BLaER1 treated with 17β-estradiol and CSF1 and Interleukin-3, amounts not matched to agents 10 nM and 100 nM (cell line): ENCODE data around the gene TRAPPC2B.
"Not testable (repeated sequence)": the region's sequence is repeated elsewhere in the genome, so short reads cannot be mapped to it uniquely, and the experiment has no call there.

ENCODE experiments used
- H3K27ac ChIP-seq, 11 experiments: shearing (Covaris generic); formaldehyde crosslinking; 2 replicates each; pipeline ENCODE4 v1.8.1; 2022
- H3K27me3 ChIP-seq, 11 experiments: shearing (Covaris generic); formaldehyde crosslinking; 2 replicates each; pipeline ENCODE4 v1.8.1; 2022
- H3K36me3 ChIP-seq, 11 experiments: shearing (Covaris generic); formaldehyde crosslinking; 2 replicates each; pipeline ENCODE4 v1.8.1; 2022
- H3K4me1 ChIP-seq, 10 experiments: shearing (Covaris generic); formaldehyde crosslinking; 2 replicates each; pipeline ENCODE4 v1.8.1; 2022
- H3K4me2 ChIP-seq, 11 experiments: shearing (Covaris generic); formaldehyde crosslinking; 2 replicates each; pipeline ENCODE4 v1.8.1; 2022
- H3K4me3 ChIP-seq, 10 experiments: shearing (Covaris generic); formaldehyde crosslinking; 2 replicates each; pipeline ENCODE4 v1.8.1; 2022
- H3K9ac ChIP-seq, 11 experiments: shearing (Covaris generic); formaldehyde crosslinking; 2 replicates each; pipeline ENCODE4 v1.8.1; 2022
- H3K9me3 ChIP-seq, 11 experiments: shearing (Covaris generic); formaldehyde crosslinking; replicated peaks in 1 of 11; 2 replicates each; pipeline ENCODE4 v1.8.1; 2022
- H4K20me1 ChIP-seq, 11 experiments: shearing (Covaris generic); formaldehyde crosslinking; 2 replicates each; pipeline ENCODE4 v1.8.1; 2022
- Cebpa-rat ChIP-seq, 11 experiments: shearing (Covaris generic); IDR thresholded peaks; 2 replicates each; pipeline ENCODE4 v1.8.1; 2022

TRAPPC2B gene

DNA sequence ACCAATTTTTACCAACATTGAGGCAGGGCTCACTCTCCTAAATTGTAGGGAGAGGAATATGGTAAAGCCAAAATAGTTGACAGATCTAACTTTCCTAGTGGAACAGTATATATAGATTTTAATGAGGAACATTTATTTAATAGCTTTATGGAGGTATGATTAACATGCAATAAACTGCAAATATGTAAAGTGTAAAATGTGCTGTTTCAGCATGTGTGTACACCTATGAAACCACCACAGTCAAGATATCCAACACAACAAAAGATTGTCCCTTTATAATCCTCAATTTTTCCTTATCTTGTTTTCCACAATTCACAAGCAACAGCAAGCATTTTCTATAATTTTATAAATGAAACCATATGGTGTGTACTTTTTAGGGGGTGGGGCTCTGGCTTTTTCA lies 4.1 kb upstream of the TRAPPC2B start:
- Histone ChIP-seq H3K9ac (no peak overlapping the region), H3K4me3 (no peak overlapping the region), H3K9me3 (no peaks in the 10 kb centered on the region), H3K4me2 (no peak overlapping the region), H4K20me1 (peaks cover 0 to 27% (median 0%) of the 10 kb centered on the region in 11 experiments; a peak in 6 of 22 replicates), H3K36me3 (peaks cover 49 to 59% (median 54%) of the 10 kb centered on the region in 11 experiments), H3K4me1 (peaks cover 6 to 11% (median 9%) of the 10 kb centered on the region in 10 experiments), H3K27me3 (no peaks in the 10 kb centered on the region), H3K27ac (no peak overlapping the region)
- no peak for TF ChIP-seq Cebpa-rat (IDR thresholded peaks at IDR 0.05)

DNA sequence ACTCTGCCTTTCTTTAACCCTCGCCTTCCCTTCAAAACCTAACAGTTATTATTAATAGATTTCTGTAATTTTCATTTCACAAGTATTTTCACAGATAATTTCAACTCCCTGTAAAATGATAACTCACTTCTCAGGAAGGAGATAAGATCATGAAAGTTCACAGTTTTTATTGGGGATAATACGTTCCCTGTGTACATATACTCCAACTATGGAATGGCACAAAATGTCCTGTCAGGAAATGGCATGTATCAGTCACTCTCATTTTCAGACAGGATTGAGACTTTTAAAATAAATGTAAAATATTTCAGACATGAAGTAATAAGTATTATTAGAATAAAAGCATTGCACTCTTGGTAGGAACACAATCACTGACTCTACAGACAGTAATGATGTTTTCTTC lies 932 bp upstream of the TRAPPC2B start:
- peak overlapping the region in 8 of 11 experiments; percentile 73 to 88 (median 83); a peak in 11 of 22 replicates for H3K9ac ChIP-seq
- peak overlapping the region; percentile 60 to 91 (median 78) for H3K4me2 ChIP-seq
- peaks cover 0 to 14% (median under 1%) of the 10 kb centered on the region in 11 experiments; a peak in 4 of 22 replicates for H4K20me1 ChIP-seq
- peaks cover 11 to 17% (median 15%) of the 10 kb centered on the region in 10 experiments for H3K4me1 ChIP-seq
- H3K4me3 ChIP-seq: peak overlapping the region; percentile 81 to 93 (median 85); a peak in 17 of 20 replicates
- no peaks in the 10 kb centered on the region for H3K27me3 ChIP-seq
- TF ChIP-seq Cebpa-rat (IDR thresholded peaks at IDR 0.05): no peak
- H3K9me3 ChIP-seq: no peaks in the 10 kb centered on the region
- H3K36me3 ChIP-seq: peaks cover 22 to 45% (median 29%) of the 10 kb centered on the region in 11 experiments
- peak overlapping the region; percentile 59 to 88 (median 76) for H3K27ac ChIP-seq

DNA sequence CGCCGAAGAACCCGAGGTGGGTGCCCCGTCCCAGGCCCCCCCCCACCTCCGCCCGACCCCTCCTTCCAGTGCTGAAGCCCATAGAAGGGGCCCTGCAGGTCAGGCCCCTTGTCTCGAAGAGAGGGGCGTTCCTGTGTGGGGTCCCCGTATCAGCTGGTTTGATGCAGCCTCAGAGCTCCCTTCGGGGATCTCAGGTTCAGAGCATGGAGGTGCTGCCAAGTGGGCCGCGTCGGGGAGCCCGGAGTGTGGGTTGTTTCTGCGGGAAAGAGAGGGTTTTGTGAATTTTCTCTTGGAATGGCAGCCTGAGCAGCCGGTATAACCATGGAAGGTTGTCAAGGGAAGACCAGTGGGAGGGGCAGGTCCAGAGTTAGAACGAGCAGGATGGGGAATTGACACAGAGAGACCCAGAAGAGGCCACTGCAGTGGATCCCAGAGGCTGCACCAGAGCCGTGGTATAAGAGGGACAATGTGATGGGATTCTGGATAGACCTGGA lies 384 bp downstream of the TRAPPC2B start:
- Histone ChIP-seq H3K4me3 (peak overlapping the region; percentile 81 to 93 (median 85)), H3K9ac (peak overlapping the region; percentile 78 to 96 (median 87)), H3K27me3 (no peaks in the 10 kb centered on the region), H3K4me2 (peak overlapping the region; percentile 89 to 98 (median 96)), H3K27ac (peak overlapping the region; percentile 67 to 88 (median 79)), H3K4me1 (peaks cover 11 to 17% (median 15%) of the 10 kb centered on the region in 10 experiments), H4K20me1 (peaks cover 0 to 19% (median 3%) of the 10 kb centered on the region in 11 experiments; a peak in 4 of 22 replicates), H3K9me3 (no peaks in the 10 kb centered on the region), H3K36me3 (peaks cover 14 to 45% (median 28%) of the 10 kb centered on the region in 11 experiments)
- TF ChIP-seq Cebpa-rat (IDR thresholded peaks at IDR 0.05): no peak

DNA sequence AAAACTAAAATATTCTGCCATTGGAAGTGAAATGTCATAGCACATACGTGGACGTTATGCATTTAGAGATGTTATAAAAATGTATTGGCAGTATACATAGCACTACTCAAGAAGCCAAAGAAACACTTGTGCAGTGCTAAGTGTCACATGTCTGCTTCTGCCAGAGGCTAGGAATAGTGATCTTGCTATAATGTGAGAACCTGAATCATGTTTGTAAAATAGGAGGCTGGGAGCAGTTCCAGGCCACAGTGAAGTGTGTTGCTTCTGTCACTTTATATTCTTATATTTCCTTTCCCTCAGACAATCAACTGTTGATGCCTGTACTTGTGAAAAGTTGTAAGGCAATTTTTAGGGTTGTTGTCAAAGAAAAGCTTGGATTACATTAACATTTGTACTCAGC lies 3.4 kb downstream of the TRAPPC2B start:
- Histone ChIP-seq H3K36me3 (peaks cover 11 to 55% (median 33%) of the 10 kb centered on the region in 11 experiments), H3K9me3 (peaks cover 0 to 10% (median 0%) of the 10 kb centered on the region in 11 experiments; a peak in 4 of 22 replicates), H4K20me1 (peaks cover 0 to 19% (median 3%) of the 10 kb centered on the region in 11 experiments; a peak in 4 of 22 replicates), H3K4me2 (no peak overlapping the region), H3K4me3 (no peak overlapping the region), H3K4me1 (peaks cover 11 to 17% (median 15%) of the 10 kb centered on the region in 10 experiments), H3K27me3 (no peaks in the 10 kb centered on the region), H3K27ac (no peak overlapping the region), H3K9ac (peak overlapping the region in 1 of 11 experiments; percentile 23; a peak in 1 of 22 replicates)
- TF ChIP-seq Cebpa-rat (IDR thresholded peaks at IDR 0.05): no peak

DNA sequence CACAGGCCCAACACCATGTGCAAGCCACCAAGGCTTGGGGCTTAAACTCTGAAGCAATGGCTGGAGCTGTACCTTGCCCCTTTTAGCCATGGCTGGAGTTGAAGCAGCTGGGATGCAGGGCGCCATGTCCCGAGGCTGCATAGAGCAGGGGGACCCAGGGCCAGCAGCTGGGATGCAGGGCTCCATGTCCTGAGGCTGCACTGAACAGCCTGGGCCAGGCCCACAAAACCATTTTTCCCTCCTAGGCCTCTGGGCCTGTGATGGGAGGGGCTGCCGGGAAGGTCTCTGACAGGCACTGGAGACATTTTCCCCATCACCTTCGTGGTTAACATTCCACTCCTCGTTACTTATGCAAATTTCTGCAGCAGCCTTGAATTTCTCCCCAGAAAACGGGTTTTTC lies 10.8 kb downstream of the TRAPPC2B start:
- Histone ChIP-seq H4K20me1 (no peaks in the 10 kb centered on the region), H3K27me3 (no peaks in the 10 kb centered on the region), H3K9me3 (peaks cover 62 to 84% (median 69%) of the 10 kb centered on the region in 11 experiments), H3K27ac (no peak overlapping the region), H3K4me2 (no peak overlapping the region), H3K4me1 (no peaks in the 10 kb centered on the region), H3K36me3 (peaks cover 80 to 93% (median 83%) of the 10 kb centered on the region in 11 experiments), H3K9ac (no peak overlapping the region), H3K4me3 (peak overlapping the region in 5 of 10 experiments; percentile 13 to 40 (median 23); a peak in 2 of 20 replicates)
- TF ChIP-seq Cebpa-rat (IDR thresholded peaks at IDR 0.05): no peak

DNA sequence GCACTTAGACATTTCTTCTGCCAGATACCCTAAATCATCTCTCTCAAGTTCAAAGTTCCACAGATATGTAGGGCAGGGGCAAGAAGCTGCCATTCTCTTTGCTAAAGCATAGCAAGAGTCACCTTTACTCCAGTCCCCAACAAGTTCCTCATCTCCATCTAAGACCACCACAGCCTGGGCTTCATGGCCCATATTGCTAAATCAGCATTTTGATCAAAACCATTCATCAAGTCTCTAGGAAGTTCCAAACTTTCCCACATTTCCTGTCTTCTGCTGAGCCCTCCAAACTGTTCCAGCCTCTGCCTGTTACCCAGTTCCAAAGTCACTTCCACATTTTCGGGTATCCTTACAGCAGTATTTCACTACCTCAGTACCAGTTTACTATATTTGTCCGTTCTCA lies 11.3 kb downstream of the TRAPPC2B start:
- H4K20me1 ChIP-seq, H3K4me1 ChIP-seq, H3K4me2 ChIP-seq, H3K27me3 ChIP-seq, H3K27ac ChIP-seq, H3K9ac ChIP-seq: not testable (repeated sequence)
- Histone ChIP-seq H3K4me3 (0 out of 20 replicates have a peak overlapping the region, but pooled peaks of 2 of the 10 experiments have one; percentile 13 to 36), H3K36me3 (peaks cover 82 to 96% (median 85%) of the 10 kb centered on the region in 11 experiments), H3K9me3 (peaks cover 62 to 89% (median 73%) of the 10 kb centered on the region in 11 experiments)

DNA sequence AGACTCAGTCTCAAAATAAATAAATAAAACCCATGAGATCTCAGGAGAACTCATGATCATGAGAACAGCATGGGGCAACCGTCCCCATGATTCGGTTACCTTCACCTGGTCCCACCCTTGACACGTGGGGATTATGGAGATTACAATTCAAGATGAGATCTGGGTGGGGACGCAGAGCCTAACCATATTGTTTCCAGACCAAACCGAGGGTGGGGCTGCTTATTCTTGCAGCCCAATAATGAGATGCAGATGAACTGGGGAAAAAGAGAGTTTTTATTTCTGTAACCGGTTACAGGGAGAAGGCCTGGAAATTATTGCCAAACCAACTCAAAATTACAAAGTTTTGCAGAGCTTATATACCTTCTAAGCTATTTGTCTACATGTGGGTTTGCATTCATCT lies 12.8 kb downstream of the TRAPPC2B start:
- H3K4me1 ChIP-seq: no peaks in the 10 kb centered on the region
- H3K9me3 ChIP-seq: peaks cover 62 to 90% (median 75%) of the 10 kb centered on the region in 11 experiments
- H3K4me2 ChIP-seq: no peak overlapping the region
- no peaks in the 10 kb centered on the region for H4K20me1 ChIP-seq
- H3K36me3 ChIP-seq: peaks cover 77 to 92% (median 85%) of the 10 kb centered on the region in 11 experiments
- no peak for TF ChIP-seq Cebpa-rat (IDR thresholded peaks at IDR 0.05)
- no peak overlapping the region; a peak in 1 of 20 replicates for H3K4me3 ChIP-seq
- no peaks in the 10 kb centered on the region for H3K27me3 ChIP-seq
- no peak overlapping the region for H3K27ac ChIP-seq
- H3K9ac ChIP-seq: no peak overlapping the region

DNA sequence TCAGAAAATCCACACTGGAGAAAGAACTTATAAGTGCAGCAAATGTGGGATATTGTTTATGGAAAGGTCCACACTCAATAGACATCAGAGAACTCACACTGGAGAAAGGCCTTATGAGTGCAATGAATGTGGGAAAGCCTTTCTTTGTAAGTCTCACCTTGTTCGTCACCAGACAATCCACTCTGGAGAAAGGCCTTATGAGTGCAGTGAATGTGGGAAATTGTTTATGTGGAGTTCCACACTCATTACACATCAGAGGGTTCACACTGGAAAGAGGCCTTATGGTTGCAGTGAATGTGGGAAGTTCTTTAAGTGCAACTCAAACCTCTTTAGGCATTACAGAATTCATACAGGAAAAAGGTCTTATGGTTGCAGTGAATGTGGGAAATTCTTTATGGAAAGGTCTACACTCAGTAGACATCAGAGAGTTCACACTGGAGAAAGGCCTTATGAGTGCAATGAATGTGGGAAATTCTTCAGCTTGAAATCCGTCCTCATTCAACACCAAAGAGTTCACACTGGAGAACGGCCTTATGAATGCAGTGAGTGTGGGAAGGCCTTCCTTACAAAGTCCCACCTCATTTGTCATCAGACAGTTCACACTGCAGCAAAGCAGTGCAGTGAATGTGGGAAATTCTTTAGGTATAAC lies 14.3 kb downstream of the TRAPPC2B start:
- TF ChIP-seq Cebpa-rat (IDR thresholded peaks at IDR 0.05): no peak
- no peak overlapping the region for H3K9ac ChIP-seq
- no peak overlapping the region for H3K27ac ChIP-seq
- H3K27me3 ChIP-seq: no peaks in the 10 kb centered on the region
- H3K9me3 ChIP-seq: peaks cover 59 to 86% (median 71%) of the 10 kb centered on the region in 11 experiments
- no peaks in the 10 kb centered on the region for H4K20me1 ChIP-seq
- H3K4me2 ChIP-seq: no peak overlapping the region
- no peaks in the 10 kb centered on the region for H3K4me1 ChIP-seq
- H3K4me3 ChIP-seq: peak overlapping the region in 5 of 10 experiments; percentile 2 to 38 (median 16); a peak in 3 of 20 replicates
- H3K36me3 ChIP-seq: peaks cover 63 to 77% (median 70%) of the 10 kb centered on the region in 11 experiments

DNA sequence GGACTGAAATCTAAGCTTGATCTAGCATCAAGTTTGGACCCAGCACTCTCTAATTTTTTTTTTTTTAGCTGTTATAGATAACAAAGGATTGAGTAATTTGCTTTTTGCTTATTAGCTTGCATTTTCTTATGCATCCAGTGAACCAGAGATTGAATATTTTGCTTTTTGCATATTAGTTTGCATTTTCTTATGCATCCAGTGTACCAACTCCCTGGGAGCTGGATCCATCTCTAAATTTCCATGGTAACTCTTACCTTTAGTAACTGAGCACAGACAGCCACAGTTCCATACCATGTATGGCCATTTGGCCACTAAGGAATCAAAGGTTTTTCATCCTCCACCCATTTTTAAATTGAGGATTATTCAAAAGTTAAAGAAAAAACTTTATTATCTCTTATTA lies 17.6 kb downstream of the TRAPPC2B start:
- peaks cover 31 to 44% (median 39%) of the 10 kb centered on the region in 11 experiments for H3K36me3 ChIP-seq
- no peak overlapping the region for H3K9ac ChIP-seq
- no peaks in the 10 kb centered on the region for H3K27me3 ChIP-seq
- no peaks in the 10 kb centered on the region for H4K20me1 ChIP-seq
- H3K4me3 ChIP-seq: no peak overlapping the region
- H3K4me2 ChIP-seq: no peak overlapping the region
- H3K4me1 ChIP-seq: no peaks in the 10 kb centered on the region
- TF ChIP-seq Cebpa-rat (IDR thresholded peaks at IDR 0.05): no peak
- no peak overlapping the region for H3K27ac ChIP-seq
- H3K9me3 ChIP-seq: peaks cover 28 to 53% (median 39%) of the 10 kb centered on the region in 11 experiments
